NT2/D1 (cell line): ENCODE results near the gene FSCN2.

ENCODE experiments used
- DNase-seq: peaks from one replicate; pipeline ENCODE4 v3.0.0-alpha.2; 2011; ENCODE audit warnings: low read depth, low spot score
- H3K27me3 ChIP-seq: 2 replicates; pipeline ENCODE4 v1.6.0; 2011; ENCODE audit warnings: mild to moderate bottlenecking; ENCODE audit not compliant: insufficient read length, insufficient read depth
- H3K36me3 ChIP-seq: 2 replicates; pipeline ENCODE4 v1.6.1; 2011; ENCODE audit warnings: mild to moderate bottlenecking, low read length, mixed read lengths; ENCODE audit not compliant: insufficient read depth, insufficient read length
- H3K4me1 ChIP-seq: 2 replicates; pipeline ENCODE4 v1.5.1; 2011; ENCODE audit not compliant: insufficient read depth, insufficient read length
- H3K4me3 ChIP-seq: 2 replicates; pipeline ENCODE4 v1.5.1; 2011; ENCODE audit warnings: low read depth; ENCODE audit not compliant: insufficient read length
- H3K9ac ChIP-seq: 2 replicates; pipeline ENCODE4 v1.6.0; 2011; ENCODE audit warnings: low read depth; ENCODE audit not compliant: insufficient read length
- H3K9me3 ChIP-seq: 2 replicates; pipeline ENCODE4 v1.5.1; 2011; ENCODE audit warnings: mild to moderate bottlenecking, low read length; ENCODE audit not compliant: insufficient read depth
- SUZ12 ChIP-seq: IDR thresholded peaks from 2 replicates; pipeline ENCODE4 v1.6.1; 2011; ENCODE audit not compliant: insufficient read length, insufficient read depth; ENCODE audit errors: extremely low read depth
- YY1 ChIP-seq: IDR thresholded peaks from 2 replicates; pipeline ENCODE4 v1.6.1; 2011; ENCODE audit not compliant: insufficient read length, insufficient read depth
- ZNF274 ChIP-seq: IDR thresholded peaks from 2 replicates; pipeline ENCODE4 v1.6.1; 2011; ENCODE audit warnings: mild to moderate bottlenecking, low read depth, low read length

Gene FSCN2

DNA sequence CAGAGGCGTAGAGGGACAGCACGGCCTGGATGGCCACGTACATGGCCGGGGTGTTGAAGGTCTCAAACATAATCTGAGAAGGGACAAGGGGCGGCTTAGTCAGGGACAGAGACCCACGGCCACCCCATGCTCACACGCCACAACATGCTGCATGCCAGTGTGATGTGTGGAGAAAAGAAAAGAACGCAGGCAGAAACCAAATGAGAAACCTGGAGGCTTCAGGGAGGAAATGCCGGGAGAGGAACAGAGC, 16.7 kb upstream of the FSCN2 start:
- no peak for TF ChIP-seq ZNF274
- TF ChIP-seq YY1: no peak
- no peak for TF ChIP-seq SUZ12
- H3K9me3 ChIP-seq: no peaks in the 10 kb centered on the region

DNA sequence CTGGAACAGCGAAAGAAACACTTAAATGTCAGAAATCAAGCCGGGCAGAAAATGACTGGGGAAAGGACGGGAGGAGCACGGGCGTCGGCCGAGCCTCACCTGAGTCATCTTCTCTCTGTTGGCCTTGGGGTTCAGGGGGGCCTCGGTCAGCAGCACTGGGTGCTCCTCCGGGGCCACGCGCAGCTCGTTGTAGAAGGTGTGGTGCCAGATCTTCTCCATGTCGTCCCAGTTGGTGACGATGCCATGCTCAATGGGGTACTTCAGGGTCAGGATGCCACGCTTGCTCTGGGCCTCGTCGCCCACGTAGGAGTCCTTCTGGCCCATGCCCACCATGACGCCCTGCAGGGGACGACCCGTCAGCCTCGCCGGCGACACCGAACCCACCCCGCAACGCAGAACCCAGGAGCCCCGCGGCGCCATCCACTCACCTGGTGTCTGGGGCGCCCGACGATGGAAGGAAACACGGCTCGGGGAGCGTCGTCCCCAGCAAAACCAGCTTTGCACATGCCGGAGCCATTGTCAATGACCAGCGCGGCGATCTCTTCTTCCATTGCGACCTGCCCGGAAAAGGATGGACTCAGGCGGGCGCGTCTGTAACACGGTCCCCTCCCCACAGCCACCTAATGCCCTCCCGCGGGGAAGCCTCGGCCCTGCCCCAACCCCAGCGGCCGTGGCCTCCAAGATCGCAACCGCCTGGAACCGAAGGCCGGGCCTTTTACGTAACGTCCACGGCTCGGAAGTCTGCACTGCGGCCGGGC, 16.2 kb upstream of the FSCN2 start:
- no peak for TF ChIP-seq YY1
- no peak for TF ChIP-seq ZNF274
- TF ChIP-seq SUZ12: no peak

More for the DNA sequence above, 16.7 kb upstream of the FSCN2 start:
- DNase-seq: no peak
- peak overlapping the region; percentile 99 for H3K4me3 ChIP-seq
- H3K36me3 ChIP-seq: peaks cover 47% of the 10 kb centered on the region
- peak overlapping the region; percentile 98 for H3K9ac ChIP-seq
- peaks cover 3% of the 10 kb centered on the region for H3K4me1 ChIP-seq
- no peaks in the 10 kb centered on the region for H3K27me3 ChIP-seq

DNA sequence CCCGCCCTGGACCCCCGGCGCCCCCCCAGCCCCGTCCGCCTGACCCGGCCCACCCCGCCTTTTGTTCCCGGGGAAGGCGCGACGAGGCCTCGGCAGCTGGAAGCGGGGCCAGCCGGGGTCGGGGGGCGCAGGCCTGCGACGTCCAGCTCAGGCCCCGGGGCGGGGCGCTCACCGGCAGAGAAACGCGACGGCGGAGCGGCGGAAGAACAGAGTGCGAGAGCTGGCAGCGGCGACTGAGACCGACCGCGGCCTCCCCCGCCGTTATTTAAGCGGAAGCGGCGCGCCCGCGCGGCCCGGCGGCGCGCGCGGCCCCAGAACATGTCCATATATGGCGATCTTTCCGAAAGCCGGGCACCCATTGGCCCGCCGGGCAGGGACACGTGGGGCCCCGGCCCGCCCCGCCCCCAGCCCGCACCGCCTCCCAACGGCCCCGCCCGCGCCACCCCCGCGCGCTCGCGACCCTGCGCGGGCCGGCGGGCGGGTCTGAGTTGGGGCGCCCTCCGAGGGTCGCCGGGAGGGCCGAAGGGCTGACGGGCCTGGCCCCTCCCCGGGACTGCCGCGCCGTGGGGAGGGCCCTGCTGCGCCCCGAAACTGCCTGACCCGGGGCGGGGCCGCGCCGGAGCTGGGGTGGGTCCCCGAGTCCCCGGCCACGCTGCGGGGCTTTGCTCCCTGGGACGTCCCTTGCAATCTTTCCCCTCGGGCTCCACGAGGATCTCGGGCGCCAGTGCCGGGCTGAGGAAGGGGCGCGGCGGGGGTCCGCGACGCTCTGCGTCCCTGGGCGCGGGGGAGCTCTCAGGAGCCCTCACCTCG, 15.4 kb upstream of the FSCN2 start, which contains the start of gene ACTG1:
Gene ACTG1 (minus strand): TSS at position 238 of the 810 bp plus-strand sequence. CDS start 445 bp downstream, outside the sequence.
- H3K4me3 ChIP-seq: peak within 1 kb of the TSS; percentile 99
- no peaks in the 10 kb centered on the region for H3K9me3 ChIP-seq
- H3K36me3 ChIP-seq: peaks cover 57% of the 10 kb centered on the region
- H3K27me3 ChIP-seq: peaks cover 1% of the 10 kb centered on the region
- DNase-seq: peak; percentile 57
- H3K9ac ChIP-seq: peak within 1 kb of the TSS; percentile 98
- TF ChIP-seq ZNF274: no peak
- TF ChIP-seq SUZ12: no peak
- no peak for TF ChIP-seq YY1
- H3K4me1 ChIP-seq: peaks cover 8% of the 10 kb centered on the region

More for the DNA sequence above, 16.2 kb upstream of the FSCN2 start:
- Histone ChIP-seq H3K9me3 (no peaks in the 10 kb centered on the region), H3K4me3 (peak overlapping the region; percentile 99), H3K9ac (peak overlapping the region; percentile 98), H3K27me3 (no peaks in the 10 kb centered on the region), H3K4me1 (peaks cover 5% of the 10 kb centered on the region), H3K36me3 (peaks cover 52% of the 10 kb centered on the region)
- no peak for DNase-seq

DNA sequence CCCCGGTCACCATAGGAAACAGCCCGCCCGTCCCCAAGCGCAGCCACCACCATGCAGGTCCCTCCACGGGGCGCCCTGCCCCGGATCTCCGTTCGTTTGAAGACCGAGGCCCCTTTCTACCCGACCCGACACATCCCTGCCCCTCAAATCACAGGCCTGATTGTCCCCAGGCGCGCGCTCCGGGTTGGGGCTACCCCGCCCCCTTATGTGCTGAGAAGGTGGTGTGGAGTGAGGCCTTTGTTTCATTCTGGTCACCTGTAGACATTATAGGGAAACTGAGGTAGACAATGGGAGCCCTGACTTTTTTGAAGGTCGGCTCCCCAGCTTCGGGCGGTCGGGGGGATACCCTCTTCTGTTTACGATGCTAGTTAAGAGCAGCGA, 14.8 kb upstream of the FSCN2 start:
- H3K4me1 ChIP-seq: peaks cover 13% of the 10 kb centered on the region
- DNase-seq: peak; percentile 46

GRCh38 chr17:81513753-81514488, 14.3 kb upstream of the FSCN2 start:
- peaks cover 17% of the 10 kb centered on the region for H3K4me1 ChIP-seq
- DNase-seq: no peak

More for the DNA sequence above, 14.8 kb upstream of the FSCN2 start:
- Histone ChIP-seq H3K9ac (peak overlapping the region; percentile 93), H3K4me3 (peak overlapping the region; percentile 69), H3K9me3 (no peaks in the 10 kb centered on the region), H3K27me3 (peaks cover 7% of the 10 kb centered on the region), H3K36me3 (peaks cover 57% of the 10 kb centered on the region)
- TF ChIP-seq SUZ12 (no peak), YY1 (no peak), ZNF274 (no peak)

GRCh38 chr17:81514489-81514738, 13.8 kb upstream of the FSCN2 start:
- Histone ChIP-seq H3K9ac (peak overlapping the region; percentile 93), H3K36me3 (peaks cover 51% of the 10 kb centered on the region), H3K4me3 (peak overlapping the region; percentile 69), H3K27me3 (peaks cover 18% of the 10 kb centered on the region), H3K4me1 (peaks cover 19% of the 10 kb centered on the region), H3K9me3 (no peaks in the 10 kb centered on the region)
- DNase-seq: no peak
- TF ChIP-seq ZNF274: no peak

More at GRCh38 chr17:81513753-81514488, 14.3 kb upstream of the FSCN2 start:
- no peaks in the 10 kb centered on the region for H3K9me3 ChIP-seq
- H3K36me3 ChIP-seq: peaks cover 56% of the 10 kb centered on the region
- peak overlapping the region; percentile 69 for H3K4me3 ChIP-seq
- H3K9ac ChIP-seq: peak overlapping the region; percentile 93
- TF ChIP-seq YY1 (no peak), SUZ12 (no peak), ZNF274 (no peak)
- H3K27me3 ChIP-seq: peaks cover 13% of the 10 kb centered on the region

DNA sequence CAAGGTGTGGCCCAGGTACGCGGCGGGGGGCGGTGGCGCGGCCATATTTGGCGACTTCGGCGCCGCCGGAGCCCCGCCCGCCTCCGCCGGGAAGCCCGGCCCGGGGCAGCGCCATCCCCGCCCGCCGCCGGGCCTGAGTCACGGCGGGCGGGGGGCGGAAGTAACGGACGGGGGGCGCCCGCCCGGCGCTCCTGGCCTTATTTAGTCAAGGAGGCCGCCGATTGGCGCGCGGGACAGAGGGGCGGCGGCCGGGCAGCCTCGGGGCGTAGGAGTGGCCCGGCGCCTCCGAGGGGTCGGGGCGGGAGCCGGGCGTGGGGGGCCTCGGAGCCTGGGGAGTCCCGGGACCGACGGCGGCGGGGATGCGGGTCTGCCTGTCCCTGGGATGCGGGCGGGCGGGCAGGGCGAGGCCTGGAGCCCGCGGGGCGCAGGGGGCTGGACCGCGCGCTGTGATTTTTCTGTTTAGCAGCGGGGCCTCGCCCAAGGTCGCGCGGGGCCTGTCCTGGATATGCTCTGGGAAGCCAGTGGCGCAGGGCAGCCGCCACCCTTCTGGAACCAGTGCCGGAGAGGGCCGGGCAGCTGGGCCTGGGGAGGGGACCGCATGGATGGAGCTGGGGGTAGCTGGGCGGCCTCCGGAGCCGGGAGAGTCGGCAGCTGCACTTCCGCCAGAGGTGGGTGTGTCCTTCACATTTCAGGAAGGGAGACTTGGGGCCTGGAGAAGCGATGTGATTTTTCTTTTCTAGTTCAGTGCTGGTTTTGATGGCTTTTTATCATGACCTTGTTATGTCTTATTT, 13.2 kb upstream of the FSCN2 start:
- H3K4me3 ChIP-seq: peak overlapping the region; percentile 69
- no peak for TF ChIP-seq SUZ12
- no peak for TF ChIP-seq YY1
- TF ChIP-seq ZNF274: no peak
- H3K9ac ChIP-seq: peak overlapping the region; percentile 88
- H3K4me1 ChIP-seq: peaks cover 24% of the 10 kb centered on the region
- H3K27me3 ChIP-seq: peaks cover 23% of the 10 kb centered on the region
- peak; percentile 52 for DNase-seq
- no peaks in the 10 kb centered on the region for H3K9me3 ChIP-seq
- H3K36me3 ChIP-seq: peaks cover 46% of the 10 kb centered on the region
